GM21367 (cell line): Measurements from ENCODE around the gene HRNR.
"Not testable (repeated sequence)": the region's sequence is repeated elsewhere in the genome, so short reads cannot be mapped to it uniquely, and the experiment has no call there.

Experiments
- ATAC-seq: cut with Tn5 transposase; IDR thresholded peaks from one replicate; pipeline ENCODE4 v1.9.1; 2021; ENCODE audit not compliant: unreplicated experiment

The HRNR gene

DNA sequence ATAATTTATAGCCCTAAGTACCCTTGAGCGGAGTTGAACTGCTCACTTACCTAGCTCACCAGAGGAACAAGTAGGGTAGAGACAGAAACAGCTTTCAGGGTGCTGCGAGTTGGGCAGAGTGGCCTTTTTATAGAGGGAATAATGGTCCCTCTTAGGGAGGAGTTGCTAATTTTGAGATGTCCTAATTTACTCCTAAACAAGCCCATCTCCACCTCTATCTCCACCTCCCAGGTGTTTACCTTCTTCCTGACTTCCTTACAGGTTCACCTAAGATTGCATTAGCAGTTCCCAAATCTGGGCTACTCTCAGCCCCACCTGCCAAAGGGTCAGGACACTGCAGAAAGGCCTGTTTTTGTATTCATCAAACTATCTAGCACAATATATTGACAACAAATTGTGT is at the start of gene HRNR:
Gene HRNR (minus strand): TSS at position 101 of the 400 bp plus-strand sequence. CDS start 940 bp downstream, outside the sequence.
- no peak for ATAC-seq

DNA sequence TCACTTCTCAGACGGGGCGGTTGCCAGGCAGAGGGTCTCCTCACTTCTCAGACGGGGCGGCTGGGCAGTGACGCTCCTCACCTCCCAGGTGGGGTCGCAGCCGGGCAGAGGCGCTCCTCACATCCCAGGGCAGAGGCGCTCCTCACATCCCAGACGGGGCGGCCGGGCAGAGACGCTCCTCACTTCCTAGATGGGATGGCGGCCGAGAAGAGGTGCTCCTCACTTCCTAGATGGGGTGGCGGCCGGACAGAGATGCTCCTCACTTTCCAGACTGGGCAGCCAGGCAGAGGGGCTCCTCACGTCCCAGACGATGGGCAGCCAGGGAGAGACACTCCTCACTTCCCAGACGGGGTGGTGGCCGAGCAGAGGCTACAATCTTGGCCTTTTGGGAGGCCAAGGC is 32.4 kb upstream of the HRNR start:
- ATAC-seq, result not testable (repeated sequence)

DNA sequence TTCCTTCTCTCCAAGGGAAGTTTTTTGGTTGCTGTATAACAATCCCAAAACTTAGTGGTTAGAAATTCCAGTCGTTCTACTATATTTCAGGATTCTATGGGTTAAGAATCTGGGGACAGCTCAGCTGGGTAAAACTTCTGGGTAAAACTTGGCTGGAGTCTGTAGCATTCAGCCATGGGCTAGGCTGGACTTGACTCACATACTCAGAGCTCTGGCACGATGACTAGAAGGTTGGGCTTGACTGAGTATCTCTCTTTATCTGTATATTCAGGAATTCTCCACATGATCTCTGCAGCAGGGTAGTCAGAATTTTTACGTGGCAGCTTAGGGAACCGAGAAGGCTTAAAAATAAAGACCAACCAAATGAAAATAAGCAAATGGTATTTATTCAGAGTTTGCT is 28.2 kb upstream of the HRNR start:
- no peak for ATAC-seq

GRCh38 chr1:152251391-152251790 is 27.4 kb upstream of the HRNR start:
- ATAC-seq, result no peak

GRCh38 chr1:152247316-152247715 is 23.3 kb upstream of the HRNR start:
- ATAC-seq, result no peak

DNA sequence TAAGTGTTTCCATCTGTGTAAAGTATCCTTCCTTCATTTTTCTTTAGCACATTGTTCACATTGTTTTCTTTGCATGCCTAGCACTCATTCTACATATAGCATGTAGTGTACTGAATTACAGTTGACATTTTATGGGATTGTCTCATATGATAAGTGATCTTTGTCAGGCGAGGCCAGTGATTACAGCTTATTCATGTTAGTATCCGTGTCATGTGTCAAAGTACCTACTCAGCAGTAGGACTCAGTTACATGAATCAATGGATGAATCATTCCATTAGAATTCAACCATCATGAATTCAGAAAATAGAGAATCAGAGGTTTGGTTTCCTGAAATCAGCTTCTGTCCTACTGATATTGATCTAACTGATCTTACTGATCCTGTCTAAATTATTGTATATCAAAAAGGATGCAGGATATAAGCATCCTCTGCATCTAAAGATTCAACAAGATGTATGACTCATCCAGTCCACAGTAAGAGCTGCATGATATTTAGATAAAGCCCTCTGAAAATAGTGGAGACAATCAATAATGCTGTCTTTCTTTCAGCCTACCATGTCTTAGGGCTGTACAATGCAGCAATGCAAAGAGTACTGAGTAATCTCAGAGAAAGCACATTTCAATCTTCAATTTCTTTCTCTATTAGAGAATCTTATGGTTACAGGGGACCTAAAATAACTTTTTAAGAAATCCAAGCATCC is 20.7 kb upstream of the HRNR start:
- ATAC-seq, result no peak

DNA sequence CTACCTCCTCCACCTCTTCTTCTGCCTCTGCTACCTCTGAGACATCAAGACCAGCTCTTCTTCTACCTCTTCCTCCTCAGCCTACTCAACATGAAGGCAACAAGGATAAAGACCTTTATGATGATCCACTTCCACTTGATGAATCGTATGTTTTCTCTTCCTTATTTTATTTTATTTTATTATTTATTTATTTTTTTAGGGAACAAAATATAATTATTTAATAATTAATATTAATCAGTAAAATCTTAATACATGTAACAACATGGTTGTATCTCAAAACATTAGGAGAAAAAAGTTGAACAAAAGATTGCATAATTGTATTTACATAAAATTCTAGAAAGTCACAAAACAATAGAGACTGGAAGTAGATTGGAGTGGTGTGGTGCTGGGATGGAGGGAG is 13.1 kb upstream of the HRNR start:
- no peak for ATAC-seq

- ATAC-seq, result no peak
These were observed 4.8 kb upstream of the HRNR start for GRCh38 chr1:152228831-152229230.

DNA sequence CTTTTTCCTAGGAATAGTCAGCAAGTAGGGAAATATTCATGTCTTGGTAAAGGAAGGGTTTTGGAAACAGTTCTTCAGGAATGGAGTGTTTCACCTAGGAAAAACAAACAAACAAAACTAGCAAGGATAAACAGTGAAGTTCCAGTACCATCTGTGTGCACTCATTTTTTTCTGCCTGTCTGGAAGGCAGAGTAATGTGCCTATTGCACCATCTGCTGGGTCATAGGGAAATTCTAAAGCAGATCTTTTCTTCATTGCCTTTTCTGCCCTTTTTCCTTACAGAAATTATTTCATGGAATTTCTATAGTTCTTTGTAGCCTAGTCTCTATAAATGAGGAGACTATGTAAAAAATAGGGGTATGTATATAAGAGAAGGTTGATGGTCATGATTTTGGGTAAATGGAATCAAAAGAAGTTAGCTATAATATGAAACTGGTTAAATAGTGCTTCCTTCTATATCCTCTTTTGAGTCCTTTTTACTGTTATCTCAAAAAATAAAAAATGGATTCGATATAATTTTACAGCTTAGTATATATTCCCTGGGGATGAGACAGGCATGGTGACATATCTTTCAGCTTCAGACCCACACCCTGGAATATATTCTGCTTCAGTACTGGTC is 3.4 kb upstream of the HRNR start:
- no peak for ATAC-seq

- ATAC-seq, result no peak
These were observed 1.7 kb upstream of the HRNR start for GRCh38 chr1:152225678-152226077.

DNA sequence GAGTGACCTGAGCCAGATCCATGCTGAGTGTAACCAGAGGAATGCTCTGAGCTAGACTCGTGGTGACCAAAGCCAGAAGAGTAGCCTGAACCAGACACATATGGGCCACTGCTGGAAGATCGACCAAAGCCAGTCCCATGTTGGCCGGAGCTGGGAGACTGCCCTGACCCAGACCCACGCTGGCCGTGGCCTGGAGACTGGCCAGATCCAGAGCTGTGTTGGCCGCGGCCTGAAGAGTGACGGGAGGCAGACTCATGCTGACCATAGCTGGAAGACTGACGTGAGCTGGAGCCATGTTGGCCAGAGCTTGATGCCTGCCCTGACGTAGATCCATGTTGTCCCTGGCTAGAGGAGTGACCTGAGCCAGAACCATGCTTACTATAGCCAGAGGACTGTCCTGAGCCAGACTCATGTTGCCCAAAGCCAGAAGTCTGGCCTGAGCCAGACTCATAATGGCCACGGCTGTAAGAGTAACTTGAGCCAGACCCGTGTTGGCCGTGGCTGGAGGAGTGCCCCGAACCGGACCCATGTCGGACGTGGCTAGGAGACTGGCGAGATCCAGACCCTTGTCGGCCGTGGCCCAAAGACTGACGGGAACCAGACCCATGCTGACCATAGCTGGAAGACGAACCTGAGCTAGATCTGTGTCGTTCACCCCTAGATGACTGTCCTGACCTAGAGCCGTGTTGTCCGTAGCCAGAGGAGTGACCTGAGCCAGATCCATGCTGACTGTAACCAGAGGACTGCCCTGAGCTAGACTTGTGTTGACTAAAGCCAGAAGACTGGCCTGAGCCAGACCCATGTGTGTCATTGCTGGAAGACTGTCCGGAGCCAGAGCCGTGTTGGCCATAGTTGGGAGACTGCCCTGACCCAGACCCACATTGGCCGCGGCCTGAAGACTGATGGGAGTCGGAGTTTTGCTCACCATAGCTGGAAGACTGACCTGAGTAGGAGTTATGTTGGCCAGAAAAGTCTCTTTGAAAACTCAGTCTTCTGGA is 3.5 kb downstream of the HRNR start:
- ATAC-seq, result no peak

DNA sequence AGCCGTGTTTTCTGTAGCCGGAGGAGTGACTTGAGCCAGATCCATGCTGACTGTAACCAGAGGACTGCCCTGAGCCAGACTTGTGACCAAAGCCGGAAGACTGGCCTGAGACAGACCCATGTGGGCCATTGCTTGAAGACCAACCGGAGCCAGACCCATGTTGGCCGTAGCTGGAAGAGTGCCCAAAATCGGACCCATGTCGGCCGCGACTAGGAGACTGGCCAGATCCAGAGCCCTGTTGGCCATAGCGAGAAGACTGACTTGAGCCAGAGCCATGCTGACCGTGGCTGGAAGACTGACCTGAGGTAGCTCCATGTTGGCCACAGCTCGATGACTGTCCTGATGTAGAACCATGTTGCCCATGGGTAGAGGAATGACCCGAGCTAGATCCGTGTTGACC is 4.6 kb downstream of the HRNR start:
- not testable (repeated sequence) for ATAC-seq

- no peak for ATAC-seq
These were observed 5.1 kb downstream of the HRNR start for GRCh38 chr1:152218762-152219436.

DNA sequence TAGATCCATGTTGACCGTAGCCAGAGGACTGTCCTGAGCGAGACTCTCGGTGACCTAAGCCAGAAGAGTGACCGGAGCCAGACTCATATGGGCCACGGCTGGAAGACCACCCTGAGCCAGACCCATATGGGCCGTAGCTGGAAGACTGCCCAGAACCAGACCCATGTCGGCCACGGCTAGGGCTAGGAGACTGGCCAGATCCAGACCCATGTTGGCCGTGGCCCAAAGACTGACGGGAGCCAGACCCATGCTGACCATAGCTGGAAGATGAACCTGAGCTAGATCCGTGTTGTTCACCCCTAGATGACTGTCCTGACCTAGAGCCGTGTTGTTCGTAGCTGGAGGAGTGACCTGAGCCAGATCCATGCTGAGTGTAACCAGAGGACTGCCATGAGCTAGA is 8.4 kb downstream of the HRNR start:
- ATAC-seq, result not testable (repeated sequence)

DNA sequence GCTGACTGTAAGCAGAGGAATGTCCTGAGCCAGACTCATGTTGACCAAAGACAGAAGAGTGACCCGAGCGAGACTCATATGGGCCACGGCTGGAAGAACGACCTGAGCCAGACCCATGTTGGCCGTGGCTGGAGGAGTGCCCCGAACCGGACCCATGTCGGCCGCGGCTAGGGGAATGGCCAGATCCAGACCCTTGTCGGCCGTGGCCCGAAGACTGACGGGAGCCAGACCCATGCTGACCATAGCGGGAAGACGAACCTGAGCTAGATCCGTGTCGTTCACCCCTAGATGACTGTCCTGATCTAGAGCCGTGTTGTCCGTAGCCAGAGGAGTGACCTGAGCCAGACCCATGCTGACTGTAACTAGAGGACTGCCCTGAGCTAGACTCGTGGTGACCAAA is 9.1 kb downstream of the HRNR start:
- not testable (repeated sequence) for ATAC-seq

- ATAC-seq, result no peak
These were observed 25.0 kb downstream of the HRNR start for GRCh38 chr1:152198982-152199381.

DNA sequence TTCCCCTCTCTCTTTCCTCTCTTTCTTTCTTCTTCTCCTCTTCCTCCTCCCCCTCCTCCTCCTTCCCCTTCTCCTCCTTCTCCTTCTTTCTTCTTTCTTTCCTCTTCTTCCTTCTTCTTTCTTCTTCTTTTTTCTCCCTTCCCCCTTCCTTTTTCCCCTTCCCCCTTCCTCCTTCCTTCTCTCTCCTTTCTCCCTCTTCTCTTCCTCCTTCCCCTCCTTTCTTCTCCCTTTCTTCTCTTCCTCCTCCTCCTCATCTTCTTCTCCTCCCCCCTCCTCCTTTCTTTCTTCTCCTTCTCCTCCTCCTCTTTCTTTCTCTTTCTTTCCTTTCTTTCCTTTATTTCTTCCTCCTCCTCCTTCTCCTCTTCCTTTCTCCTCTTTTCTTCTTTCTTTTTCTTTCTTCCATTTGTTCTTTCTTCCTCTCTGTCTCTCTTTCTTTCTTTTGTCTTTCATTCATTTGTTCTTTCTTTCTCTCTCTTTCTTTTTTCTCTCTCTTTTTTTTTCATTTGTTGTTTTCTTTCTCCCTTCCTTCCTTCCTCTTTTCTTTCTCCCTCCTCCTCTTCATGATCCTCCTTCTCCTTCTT is 26.5 kb downstream of the HRNR start:
- no peak for ATAC-seq

- ATAC-seq, result no peak
These were observed 32.3 kb downstream of the HRNR start for GRCh38 chr1:152191711-152192110.

- ATAC-seq, result no peak
These were observed 32.7 kb downstream of the HRNR start for GRCh38 chr1:152191260-152191659.

- ATAC-seq, result no peak
These were observed 33.4 kb downstream of the HRNR start for GRCh38 chr1:152190589-152190988.
